GM12892 (cell line): ENCODE results near the gene VAMP2.

Source experiments
- POLR2A ChIP-seq: IDR thresholded peaks from 2 replicates; pipeline ENCODE4 v1.6.1; 2011; ENCODE audit warnings: low read depth, low read length, control low read depth
- POLR2AphosphoS5 ChIP-seq: IDR thresholded peaks from 2 replicates; pipeline ENCODE4 v1.6.1; 2011; ENCODE audit warnings: low read depth, low read length, control low read depth

GRCh38 chr17:8163978-8164814 lies 1.4 kb upstream of the VAMP2 start:
- TF ChIP-seq POLR2AphosphoS5 = no peak
- no peak for TF ChIP-seq POLR2A
